Activated CD8-positive, alpha-beta memory T cell treated with anti-CD3 and anti-CD28 coated beads, Interleukin-2, amount 50 U/mL, for 4 hours (primary cell): ENCODE measurements around the gene PPP6R2.

Source experiments
- DNase-seq: peaks from one replicate; pipeline ENCODE4 v3.0.0-alpha.2; 2020

The PPP6R2 gene

GRCh38 chr22:50489363-50490243 is 146.5 kb downstream of the PPP6R2 start:
- DNase-seq = no peak

- no peak for DNase-seq
Observed at GRCh38 chr22:50490531-50491308, 147.6 kb downstream of the PPP6R2 start.
